HepG2 (cell line): Measurements from ENCODE around the gene MTREX.

Experiments
- EP300 ChIP-seq, 3 experiments: sonication (generic) in 1 of 3; formaldehyde crosslinking in 1 of 3; IDR thresholded peaks; 2 replicates each; pipeline versions ENCODE4 v1.5.1 to v1.6.1; 2011 to 2020; ENCODE audit warnings: low read depth in 2 of 3, low read length in 2 of 3, borderline replicate concordance in 1 of 3, improper control_type of control experiment in 1 of 3, mild to moderate bottlenecking in 1 of 3, missing genetic modification reagents in 1 of 3, moderate library complexity in 1 of 3
- GABPA ChIP-seq, 2 experiments: IDR thresholded peaks; 2 replicates each; pipeline ENCODE4 v1.6.1; 2011 to 2016; ENCODE audit warnings: low read depth in 2 of 2, low read length in 1 of 2, missing biosample characterization in 1 of 2, missing genetic modification characterization in 1 of 2
- NBN ChIP-seq: fragments of 450-650 bp; conservative IDR thresholded peaks from 2 replicates; pipeline ENCODE4 v1.6.1; 2017
- POLR2A ChIP-seq, 2 experiments: IDR thresholded peaks; 2 replicates each; pipeline ENCODE4 v1.6.1; 2011; ENCODE audit warnings: low read depth in 2 of 2, low read length in 2 of 2, mild to moderate bottlenecking in 1 of 2, moderate library complexity in 1 of 2; ENCODE audit not compliant: insufficient read depth in 1 of 2
- ZBTB10 ChIP-seq: sonication (generic); formaldehyde crosslinking; IDR thresholded peaks from 2 replicates; pipeline ENCODE4 v1.4.0; 2020; ENCODE audit warnings: missing genetic modification reagents, borderline replicate concordance
- ZNF224 ChIP-seq: sonication (generic); formaldehyde crosslinking; IDR thresholded peaks from 2 replicates; pipeline ENCODE4 v1.5.0; 2020; ENCODE audit warnings: mild to moderate bottlenecking, missing genetic modification reagents
- ZNF660 ChIP-seq: sonication (generic); formaldehyde crosslinking; IDR thresholded peaks from 2 replicates; pipeline ENCODE4 v1.5.1; 2020; ENCODE audit warnings: mild to moderate bottlenecking, low read depth, missing genetic modification reagents, borderline replicate concordance
- ZNF775 ChIP-seq: sonication (generic); formaldehyde crosslinking; IDR thresholded peaks from 2 replicates; pipeline ENCODE4 v1.4.0; 2020; ENCODE audit warnings: missing genetic modification reagents, mild to moderate bottlenecking, moderate library complexity, borderline replicate concordance
- TF ChIP-seq, protein P1 (sequence below): sonication (generic); formaldehyde crosslinking; IDR thresholded peaks from 2 replicates; pipeline ENCODE4 v1.5.0; 2020; ENCODE audit warnings: mild to moderate bottlenecking, missing genetic modification reagents, moderate library complexity
- TF ChIP-seq, protein P2 (sequence below): sonication (generic); formaldehyde crosslinking; conservative IDR thresholded peaks from 2 replicates; pipeline ENCODE4 v1.5.0; 2020; ENCODE audit warnings: missing genetic modification reagents
- TF ChIP-seq, protein P3 (sequence below): sonication (generic); formaldehyde crosslinking; IDR thresholded peaks from 2 replicates; pipeline ENCODE4 v1.5.1; 2020; ENCODE audit warnings: missing genetic modification reagents, mild to moderate bottlenecking, borderline replicate concordance

DNA sequence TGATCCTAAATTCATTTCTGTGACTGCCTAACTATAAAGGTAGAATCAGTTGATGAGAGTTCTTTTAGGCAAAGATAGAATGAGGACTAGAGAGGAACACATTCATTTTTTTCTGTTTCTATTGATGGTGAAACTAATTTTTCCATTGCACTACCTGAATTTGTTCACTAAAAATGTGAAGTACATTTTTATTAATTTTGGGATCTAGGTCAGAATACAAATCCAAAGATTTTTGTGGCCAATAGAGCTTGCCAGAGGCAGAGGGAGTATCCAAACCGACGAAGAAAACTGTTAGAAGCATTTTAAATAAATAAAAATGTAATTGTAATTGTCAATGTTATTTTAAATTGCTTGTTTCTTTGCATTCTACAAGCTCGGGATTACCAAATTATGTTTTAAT is 78.1 kb downstream of the MTREX start:
- TF ChIP-seq ZNF775 (CRISPR knock-in tag) (no peak), EP300 (IDR thresholded peaks at IDR 0.05; ENCODE audit: low read depth in 2 of 2, low read length in 2 of 2) (no peak), EP300 (CRISPR knock-in tag; IDR thresholded peaks at IDR 0.05; ENCODE audit: borderline replicate concordance) (no peak), ZNF224 (CRISPR knock-in tag) (no peak), POLR2A (IDR thresholded peaks at IDR 0.05; ENCODE audit: insufficient read depth in 1 of 2, low read depth in 2 of 2, low read length in 2 of 2) (no peak), ZNF660 (no peak), ZBTB10 (CRISPR knock-in tag) (no peak), GABPA (IDR thresholded peaks at IDR 0.05; ENCODE audit: low read depth, low read length) (no peak), GABPA (CRISPR knock-in tag; IDR thresholded peaks at IDR 0.05; ENCODE audit: low read depth) (no peak), NBN (no peak)
- TF ChIP-seq, protein P1, sequence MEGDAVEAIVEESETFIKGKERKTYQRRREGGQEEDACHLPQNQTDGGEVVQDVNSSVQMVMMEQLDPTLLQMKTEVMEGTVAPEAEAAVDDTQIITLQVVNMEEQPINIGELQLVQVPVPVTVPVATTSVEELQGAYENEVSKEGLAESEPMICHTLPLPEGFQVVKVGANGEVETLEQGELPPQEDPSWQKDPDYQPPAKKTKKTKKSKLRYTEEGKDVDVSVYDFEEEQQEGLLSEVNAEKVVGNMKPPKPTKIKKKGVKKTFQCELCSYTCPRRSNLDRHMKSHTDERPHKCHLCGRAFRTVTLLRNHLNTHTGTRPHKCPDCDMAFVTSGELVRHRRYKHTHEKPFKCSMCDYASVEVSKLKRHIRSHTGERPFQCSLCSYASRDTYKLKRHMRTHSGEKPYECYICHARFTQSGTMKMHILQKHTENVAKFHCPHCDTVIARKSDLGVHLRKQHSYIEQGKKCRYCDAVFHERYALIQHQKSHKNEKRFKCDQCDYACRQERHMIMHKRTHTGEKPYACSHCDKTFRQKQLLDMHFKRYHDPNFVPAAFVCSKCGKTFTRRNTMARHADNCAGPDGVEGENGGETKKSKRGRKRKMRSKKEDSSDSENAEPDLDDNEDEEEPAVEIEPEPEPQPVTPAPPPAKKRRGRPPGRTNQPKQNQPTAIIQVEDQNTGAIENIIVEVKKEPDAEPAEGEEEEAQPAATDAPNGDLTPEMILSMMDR (CRISPR knock-in tag) = no peak
- TF ChIP-seq, protein P2, sequence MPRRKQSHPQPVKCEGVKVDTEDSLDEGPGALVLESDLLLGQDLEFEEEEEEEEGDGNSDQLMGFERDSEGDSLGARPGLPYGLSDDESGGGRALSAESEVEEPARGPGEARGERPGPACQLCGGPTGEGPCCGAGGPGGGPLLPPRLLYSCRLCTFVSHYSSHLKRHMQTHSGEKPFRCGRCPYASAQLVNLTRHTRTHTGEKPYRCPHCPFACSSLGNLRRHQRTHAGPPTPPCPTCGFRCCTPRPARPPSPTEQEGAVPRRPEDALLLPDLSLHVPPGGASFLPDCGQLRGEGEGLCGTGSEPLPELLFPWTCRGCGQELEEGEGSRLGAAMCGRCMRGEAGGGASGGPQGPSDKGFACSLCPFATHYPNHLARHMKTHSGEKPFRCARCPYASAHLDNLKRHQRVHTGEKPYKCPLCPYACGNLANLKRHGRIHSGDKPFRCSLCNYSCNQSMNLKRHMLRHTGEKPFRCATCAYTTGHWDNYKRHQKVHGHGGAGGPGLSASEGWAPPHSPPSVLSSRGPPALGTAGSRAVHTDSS (CRISPR knock-in tag) = no peak
- TF ChIP-seq, protein P3, sequence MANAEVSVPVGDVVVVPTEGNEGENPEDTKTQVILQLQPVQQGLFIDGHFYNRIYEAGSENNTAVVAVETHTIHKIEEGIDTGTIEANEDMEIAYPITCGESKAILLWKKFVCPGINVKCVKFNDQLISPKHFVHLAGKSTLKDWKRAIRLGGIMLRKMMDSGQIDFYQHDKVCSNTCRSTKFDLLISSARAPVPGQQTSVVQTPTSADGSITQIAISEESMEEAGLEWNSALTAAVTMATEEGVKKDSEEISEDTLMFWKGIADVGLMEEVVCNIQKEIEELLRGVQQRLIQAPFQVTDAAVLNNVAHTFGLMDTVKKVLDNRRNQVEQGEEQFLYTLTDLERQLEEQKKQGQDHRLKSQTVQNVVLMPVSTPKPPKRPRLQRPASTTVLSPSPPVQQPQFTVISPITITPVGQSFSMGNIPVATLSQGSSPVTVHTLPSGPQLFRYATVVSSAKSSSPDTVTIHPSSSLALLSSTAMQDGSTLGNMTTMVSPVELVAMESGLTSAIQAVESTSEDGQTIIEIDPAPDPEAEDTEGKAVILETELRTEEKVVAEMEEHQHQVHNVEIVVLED (CRISPR knock-in tag) = no peak
